ENCODE data around the gene GLI3. TPM values are rescaled to one million over a fixed set of nuclear protein-coding genes. Genes with fewer than 3 reads are reported as not detected.

Gene GLI3
- total and polyA plus RNA-seq, 2 of the 4 experiments (the other 2 are of a cell fraction), result 1.3 to 3.9 TPM

- H3K9me3 ChIP-seq (ENCODE audit: control insufficient read depth, insufficient read depth, low read length), result peaks cover 2% of the 10 kb centered on the region; the same call in 1 of the 2 replicates
- intact Hi-C loops (cut with micrococcal nuclease) (no loop called here), in situ Hi-C loops (cut with MboI; ENCODE audit: low sequenced_read_pairs) (no loop called here), dilution Hi-C loops (cut with HindIII; ENCODE audit: low sequenced_read_pairs, unreplicated experiment) (no loop called here)
- 83% methylated on average over 1 of the region's 15 CpGs; no CpG with 5 or more reads in 1 of the 2 experiments for whole genome bisulfite sequencing, 2 experiments (ENCODE audit: extremely low coverage in 2 of 2, insufficient read length in 1 of 2)
- H3K79me1 ChIP-seq (ENCODE audit: low read depth in 1 of 2, low read length in 2 of 2), result no peaks in the 10 kb centered on the region
- peaks cover 14% of the 10 kb centered on the region for H3K36me3 ChIP-seq (ENCODE audit: control insufficient read depth, insufficient read depth, low read length)
- BruUV-seq (replicated peaks), result no TSS peak
- H3K14ac ChIP-seq (replicated peaks; ENCODE audit: low read depth, low read length), result no peak overlapping the region
- DNase-seq (no peak), ATAC-seq (ENCODE audit: low read depth) (no peak)
- no peak overlapping the region for H3K4me3 ChIP-seq (ENCODE audit: insufficient read depth, low read depth, low read length)
- no peak overlapping the region for H2AFZ ChIP-seq (replicated peaks; ENCODE audit: low read length, poor library complexity)
- H3K9ac ChIP-seq (ENCODE audit: low read depth, low read length), result no peak overlapping the region
- H2BK120ac ChIP-seq (ENCODE audit: low read depth, low read length), result no peak overlapping the region
- no peak overlapping the region for H2AK9ac ChIP-seq (replicated peaks; ENCODE audit: low read depth, low read length, poor library complexity)
- no peak overlapping the region for H3K23ac ChIP-seq (ENCODE audit: low read depth, low read length)
- H3K27me3 ChIP-seq (ENCODE audit: control insufficient read depth, insufficient read depth, low read length), result no peaks in the 10 kb centered on the region
- no peak overlapping the region for H3K4me2 ChIP-seq (ENCODE audit: low read depth, low read length)
- H2BK20ac ChIP-seq (ENCODE audit: low read depth, low read length), result no peak overlapping the region
- ChIA-PET CTCF (no interaction called here), POLR2A (ENCODE audit: unreplicated experiment) (no interaction called here)
- H3K27ac ChIP-seq (ENCODE audit: insufficient read depth, low read length), result no peak overlapping the region
- H4K91ac ChIP-seq (ENCODE audit: insufficient read depth, low read depth, low read length), result no peak overlapping the region
- no peak overlapping the region for H4K5ac ChIP-seq (ENCODE audit: low read depth, low read length)
- no peaks in the 10 kb centered on the region for H3K9me1 ChIP-seq (ENCODE audit: insufficient read depth, low read length)
- no peak overlapping the region for H3K4ac ChIP-seq (ENCODE audit: low read depth, low read length)
- no peak overlapping the region for H2BK5ac ChIP-seq (ENCODE audit: low read depth, low read length, poor library complexity, severe bottlenecking)
- H2BK15ac ChIP-seq (ENCODE audit: low read depth, low read length), result no peak overlapping the region
- no peak overlapping the region for H3K56ac ChIP-seq (ENCODE audit: extremely low read depth, insufficient read depth, low read length)
- H3K4me1 ChIP-seq (ENCODE audit: control insufficient read depth, insufficient read depth, low read length), result no peaks in the 10 kb centered on the region
- H4K20me1 ChIP-seq (ENCODE audit: insufficient read depth, low read length), result no peaks in the 10 kb centered on the region
- H2AK5ac ChIP-seq (ENCODE audit: low read depth, low read length), result no peak overlapping the region
- no peak for TF ChIP-seq CHD1 (IDR thresholded peaks at IDR 0.05; ENCODE audit: low read depth, low read length)
- no peak for TF ChIP-seq CTCF (conservative IDR thresholded peaks at IDR 0.05; ENCODE audit: low read depth, low read length)
- TF ChIP-seq BHLHE40 (IDR thresholded peaks at IDR 0.05; ENCODE audit: low read depth, low read length), result no peak
- TF ChIP-seq CEBPB (IDR thresholded peaks at IDR 0.05; ENCODE audit: low read depth, low read length), result no peak
- no peak for TF ChIP-seq NFE2L2 (IDR thresholded peaks at IDR 0.05; ENCODE audit: low read depth, low read length)
- no peak for TF ChIP-seq MXI1 (IDR thresholded peaks at IDR 0.05; ENCODE audit: borderline replicate concordance, low read depth, low read length)
- TF ChIP-seq MAZ (IDR thresholded peaks at IDR 0.05; ENCODE audit: borderline replicate concordance, low read depth, low read length), result no peak
- TF ChIP-seq MAFK (IDR thresholded peaks at IDR 0.05; ENCODE audit: low read depth, low read length), result no peak
- TF ChIP-seq ELK1 (IDR thresholded peaks at IDR 0.05; ENCODE audit: borderline replicate concordance, low read depth, low read length), result no peak
- TF ChIP-seq POLR2A (IDR thresholded peaks at IDR 0.05; ENCODE audit: low read depth, low read length), result no peak
- no peak for TF ChIP-seq USF2 (IDR thresholded peaks at IDR 0.05; ENCODE audit: low read depth, low read length)
- no peak for TF ChIP-seq RFX5 (IDR thresholded peaks at IDR 0.05; ENCODE audit: low read depth, low read length)
- TF ChIP-seq SMC3 (IDR thresholded peaks at IDR 0.05; ENCODE audit: low read depth, low read length), result no peak
- TF ChIP-seq FOS (IDR thresholded peaks at IDR 0.05; ENCODE audit: low read depth, low read length), result no peak
- TF ChIP-seq RCOR1 (IDR thresholded peaks at IDR 0.05; ENCODE audit: insufficient replicate concordance, low read length), result no peak
- no peak for TF ChIP-seq RAD21 (IDR thresholded peaks at IDR 0.05; ENCODE audit: low read length)
- no peak overlapping the region for H4K8ac ChIP-seq (ENCODE audit: low read depth in 2 of 2, low read length in 2 of 2)
- no peak overlapping the region for H3K18ac ChIP-seq (ENCODE audit: low read depth, low read length)
These were observed 219.5 kb downstream of the GLI3 start for GRCh38 chr7:42017349-42017986.

Measured in IMR-90 (cell line).